Stimulated activated CD8-positive, alpha-beta memory T cell treated with anti-CD3 and anti-CD28 coated beads, Interleukin-7, amount 100 ng/mL, for 24 hours (primary cell): ENCODE data around the gene AIM2.
"Not testable (repeated sequence)": the region's sequence is repeated elsewhere in the genome, so short reads cannot be mapped to it uniquely, and the experiment has no call there.

Source experiments
- DNase-seq: peaks from one replicate; pipeline ENCODE4 v3.0.0-alpha.2; 2020; ENCODE audit warnings: low read depth

AIM2 gene

GRCh38 chr1:159076438-159077119, at the start of gene AIM2:
Gene AIM2 (minus strand): TSS chr1:159076766. CDS start chr1:159073499, 3,267 bp downstream.
- DNase-seq: peak; percentile 30

- no peak for DNase-seq
Measured at GRCh38 chr1:159123587-159123986, 47.0 kb upstream of the AIM2 start.

GRCh38 chr1:159122005-159122621, 45.5 kb upstream of the AIM2 start:
- no peak for DNase-seq

GRCh38 chr1:159121526-159121925, 45.0 kb upstream of the AIM2 start:
- no peak for DNase-seq

- no peak for DNase-seq
Measured at GRCh38 chr1:159120317-159120716, 43.8 kb upstream of the AIM2 start.

GRCh38 chr1:159113596-159114433, 37.2 kb upstream of the AIM2 start:
- no peak for DNase-seq

GRCh38 chr1:159103021-159103420, 26.5 kb upstream of the AIM2 start:
- DNase-seq: not testable (repeated sequence)

GRCh38 chr1:159100589-159100988, 24.0 kb upstream of the AIM2 start:
- no peak for DNase-seq

GRCh38 chr1:159098596-159098995, 22.0 kb upstream of the AIM2 start:
- no peak for DNase-seq

GRCh38 chr1:159092036-159092760, 15.6 kb upstream of the AIM2 start:
- no peak for DNase-seq

- DNase-seq: no peak
Measured at GRCh38 chr1:159091607-159092031, 15.1 kb upstream of the AIM2 start.

GRCh38 chr1:159091180-159091560, 14.6 kb upstream of the AIM2 start:
- no peak for DNase-seq

- DNase-seq: no peak
Measured at GRCh38 chr1:159090286-159091179, 14.0 kb upstream of the AIM2 start.

GRCh38 chr1:159089184-159089791, 12.7 kb upstream of the AIM2 start:
- DNase-seq: no peak

GRCh38 chr1:159088546-159089183, 12.1 kb upstream of the AIM2 start:
- no peak for DNase-seq

- DNase-seq: no peak
Measured at GRCh38 chr1:159088050-159088449, 11.5 kb upstream of the AIM2 start.

GRCh38 chr1:159084867-159085266, 8.3 kb upstream of the AIM2 start:
- DNase-seq: no peak

- DNase-seq: no peak
Measured at GRCh38 chr1:159084152-159084551, 7.6 kb upstream of the AIM2 start.

GRCh38 chr1:159083013-159083412, 6.4 kb upstream of the AIM2 start:
- no peak for DNase-seq

GRCh38 chr1:159081626-159082025, 5.1 kb upstream of the AIM2 start:
- DNase-seq: no peak
